22Rv1 (cell line): ENCODE measurements around the gene SF3B3.

ENCODE experiments used
- H3K27ac ChIP-seq: fragments of 450-650 bp; 2 replicates; pipeline ENCODE4 v1.5.1; 2017
- CTCF ChIP-seq: fragments of 450-650 bp; IDR thresholded peaks from 2 replicates; pipeline ENCODE4 v1.5.1; 2017; ENCODE audit warnings: mild to moderate bottlenecking
- ZFX ChIP-seq: fragments of 450-650 bp; IDR thresholded peaks from 2 replicates; pipeline ENCODE4 v1.6.1; 2017; ENCODE audit warnings: antibody characterized with exemption, borderline replicate concordance

SF3B3 gene

DNA sequence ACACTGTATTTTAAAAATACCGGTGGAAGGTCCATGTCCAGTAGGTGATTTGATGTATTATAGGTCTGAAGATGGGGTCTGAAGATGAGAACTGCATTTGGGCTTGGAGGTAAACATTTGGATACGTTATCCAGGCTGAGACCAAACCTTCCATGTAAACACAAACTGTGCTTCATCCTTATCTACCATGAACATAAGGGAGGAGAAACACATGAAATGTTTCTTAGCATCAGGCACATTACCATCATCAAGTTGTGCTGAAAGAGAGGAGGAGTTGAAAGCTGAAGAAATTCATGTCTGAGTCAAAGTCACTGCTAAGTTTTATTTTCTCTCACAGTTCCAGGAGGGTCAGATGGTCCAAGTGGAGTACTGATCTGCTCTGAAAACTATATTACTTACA is 11.4 kb downstream of the SF3B3 start:
- H3K27ac ChIP-seq: no peak overlapping the region
- TF ChIP-seq ZFX (no peak), CTCF (no peak)

DNA sequence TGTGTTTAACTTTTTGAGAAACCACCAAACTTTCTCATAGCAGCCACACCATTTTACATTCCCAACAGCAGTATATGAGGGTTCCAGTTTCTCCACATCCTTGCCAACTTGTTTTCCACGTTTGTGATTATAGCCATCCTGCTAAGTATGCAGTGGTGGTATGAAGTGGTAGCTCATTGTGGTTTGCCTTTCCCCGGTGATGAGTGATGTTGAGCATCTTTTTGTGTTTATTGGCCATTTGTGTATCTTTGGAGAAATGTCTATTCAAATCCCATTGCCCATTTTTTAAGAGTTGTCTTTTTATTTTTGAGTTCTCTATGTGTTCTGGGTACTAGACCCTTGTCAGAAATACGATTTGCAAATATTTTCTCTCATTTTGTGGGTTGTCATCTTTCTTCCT is 17.4 kb downstream of the SF3B3 start:
- TF ChIP-seq CTCF: no peak
- TF ChIP-seq ZFX: no peak
- no peak overlapping the region for H3K27ac ChIP-seq

DNA sequence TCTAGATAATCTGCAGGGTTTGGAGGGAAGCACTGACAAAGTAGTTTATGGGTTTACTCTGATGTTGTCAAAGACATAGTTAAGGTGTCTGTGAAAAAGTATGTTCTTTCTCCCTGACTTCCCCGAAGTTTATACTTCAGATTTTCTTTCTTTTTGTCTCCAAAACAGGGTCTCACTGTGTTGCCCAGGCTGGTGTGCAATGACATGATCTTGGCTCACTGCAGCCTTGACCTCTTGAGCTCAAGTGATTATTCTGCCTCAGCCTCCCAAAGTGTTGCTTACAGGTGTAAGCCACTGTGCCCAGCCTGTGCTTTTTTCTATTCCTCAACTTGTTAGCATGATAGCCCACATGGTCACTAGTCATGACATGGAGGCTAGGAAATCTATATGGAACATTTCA is 20.9 kb downstream of the SF3B3 start:
- TF ChIP-seq CTCF (no peak), ZFX (no peak)
- H3K27ac ChIP-seq: no peak overlapping the region

GRCh38 chr16:70548936-70549335 is 25.3 kb downstream of the SF3B3 start:
- no peak overlapping the region for H3K27ac ChIP-seq
- TF ChIP-seq ZFX: no peak
- TF ChIP-seq CTCF: no peak

DNA sequence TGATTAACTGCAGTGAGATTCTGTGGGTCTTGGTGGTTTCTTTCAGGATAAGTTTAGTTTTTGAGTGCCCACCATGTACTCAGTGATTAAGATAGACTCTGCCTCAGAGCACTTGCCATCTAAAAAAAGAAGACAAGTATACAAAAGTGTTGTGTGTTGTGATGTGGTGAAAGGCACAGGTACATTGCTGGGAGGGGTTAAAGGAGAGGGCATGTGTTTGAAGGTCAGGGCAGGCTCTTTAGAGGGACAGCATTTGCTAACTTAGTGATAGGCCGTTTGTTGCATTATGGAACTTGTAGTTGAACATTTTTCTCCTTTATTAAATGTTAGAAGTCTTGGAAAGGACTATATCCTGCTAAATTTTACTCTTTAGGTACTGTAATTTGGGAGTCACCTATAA is 26.5 kb downstream of the SF3B3 start:
- H3K27ac ChIP-seq: no peak overlapping the region
- TF ChIP-seq ZFX (no peak), CTCF (no peak)

- TF ChIP-seq CTCF: no peak
- TF ChIP-seq ZFX: no peak
- H3K27ac ChIP-seq: no peak overlapping the region
These were observed 28.2 kb downstream of the SF3B3 start for GRCh38 chr16:70551788-70552187.

DNA sequence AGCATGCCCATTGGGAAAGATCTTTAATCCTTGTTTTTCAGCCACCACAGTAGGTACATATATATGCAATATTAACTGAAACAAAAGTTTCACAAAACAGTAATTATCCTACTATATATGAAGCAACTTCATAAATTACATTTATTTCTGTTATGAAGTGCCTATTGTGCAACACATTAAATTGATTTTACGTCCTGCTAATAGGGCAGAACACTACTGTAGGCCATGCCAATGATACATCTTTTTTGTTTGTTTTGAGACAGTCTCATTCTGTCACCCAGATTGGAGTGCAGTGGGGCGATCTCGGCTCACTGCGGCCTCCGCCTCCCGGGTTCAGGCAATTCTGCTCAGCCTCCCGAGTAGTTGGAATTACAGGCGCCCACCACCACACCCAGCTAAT is 29.1 kb downstream of the SF3B3 start:
- no peak overlapping the region for H3K27ac ChIP-seq
- TF ChIP-seq ZFX (no peak), CTCF (no peak)
